ENCODE results near the gene WDR83. TPM values are rescaled to one million over a fixed set of nuclear protein-coding genes. Genes with fewer than 3 reads are reported as not detected.
"Not testable (repeated sequence)": the region's sequence is repeated elsewhere in the genome, so short reads cannot be mapped to it uniquely, and the experiment has no call there.

Gene WDR83
- polyA plus RNA-seq, 2 of the 4 experiments (the other 2 are of a cell fraction): 4.8 to 11.4 TPM

GRCh38 chr19:12695997-12696365, 29.4 kb downstream of the WDR83 start:
- Histone ChIP-seq H3K27ac (peak overlapping the region; percentile 75 to 91), H3K4me3 (peak overlapping the region; percentile 71), H3K4me2 (peak overlapping the region; percentile 73), H3K4me1 (peaks cover 5% of the 10 kb centered on the region; the same call in 1 of the 3 replicates), H3K9me3 (no peaks in the 10 kb centered on the region)
- 25% methylated on average over 1 of the region's 36 CpGs for WGBS (ENCODE audit: missing lambda C conversion rate)
- FAIRE-seq (no peak), ATAC-seq (peak; percentile 35 to 43; a peak in 5 of 6 replicates), DNase-seq (ENCODE audit: low read depth in 1 of 2, low spot score in 1 of 2) (peak in 1 of 2 experiments; percentile 10)
- ChIA-PET POLR2A (no interaction called here), CTCF (interaction anchor here (0.6 to 1.5 kb wide), 6 partner anchors 20 to 122 kb away, joined by 3 to 5 read pairs (median 3); no protein-coding TSS in a partner anchor)
- TF ChIP-seq RNF2 (IDR thresholded peaks at IDR 0.05; ENCODE audit: borderline replicate concordance, low read depth): no peak
- no peak for TF ChIP-seq ZFP36 (IDR thresholded peaks at IDR 0.05; ENCODE audit: borderline replicate concordance, partially characterized antibody)
- TF ChIP-seq ESRRA (IDR thresholded peaks at IDR 0.05; ENCODE audit: borderline replicate concordance, low read length): no peak
- no peak for TF ChIP-seq EHF (CRISPR knock-in tag; IDR thresholded peaks at IDR 0.05)
- no peak for TF ChIP-seq CBX8 (IDR thresholded peaks at IDR 0.05)
- no peak for TF ChIP-seq NR3C1 (IDR thresholded peaks at IDR 0.05)
- no peak for TF ChIP-seq HOXA7 (CRISPR knock-in tag; IDR thresholded peaks at IDR 0.05)
- TF ChIP-seq JUN (IDR thresholded peaks at IDR 0.05): no peak
- TF ChIP-seq CBX2 (IDR thresholded peaks at IDR 0.05; ENCODE audit: borderline replicate concordance, low read depth): no peak
- TF ChIP-seq PHF8 (IDR thresholded peaks at IDR 0.05; ENCODE audit: borderline replicate concordance, low read depth): no peak
- TF ChIP-seq RARB (CRISPR knock-in tag; IDR thresholded peaks at IDR 0.05): no peak
- TF ChIP-seq GATA3 (IDR thresholded peaks at IDR 0.05; ENCODE audit: borderline replicate concordance): no peak
- no peak for TF ChIP-seq FOSL2 (IDR thresholded peaks at IDR 0.05)
- no peak for TF ChIP-seq FOSL2 (CRISPR knock-in tag; IDR thresholded peaks at IDR 0.05)
- no peak for TF ChIP-seq MAFK (IDR thresholded peaks at IDR 0.05; ENCODE audit: partially characterized antibody)
- no peak for TF ChIP-seq CHD2 (IDR thresholded peaks at IDR 0.05; ENCODE audit: low read length, partially characterized antibody)
- no peak for TF ChIP-seq FOXS1 (CRISPR knock-in tag; IDR thresholded peaks at IDR 0.05)
- no peak for TF ChIP-seq NFE2L2 (conservative IDR thresholded peaks at IDR 0.05; ENCODE audit: low read length)

GRCh38 chr19:12696366-12697335, 30.0 kb downstream of the WDR83 start, which contains the start of gene FBXW9:
Gene FBXW9, minus strand, starts transcription at chr19:12696631. Its CDS starts 50 bp downstream, at chr19:12696581.
- H3K9me3 ChIP-seq: no peaks in the 10 kb centered on the region
- TF ChIP-seq CBX8 (IDR thresholded peaks at IDR 0.05) (no peak), BCL3 (IDR thresholded peaks at IDR 0.05) (peak; percentile 72; the same call in 1 of the 3 replicates), POLR2AphosphoS2 (conservative IDR thresholded peaks at IDR 0.05; ENCODE audit: low read length) (peak; percentile 83; the same call in 1 of the 2 replicates), ZSCAN20 (CRISPR knock-in tag; IDR thresholded peaks at IDR 0.05) (no peak), ELK1 (IDR thresholded peaks at IDR 0.05; ENCODE audit: low read depth, low read length) (0 out of 2 replicates have a peak, but pooled peaks have one; percentile 16), JUN (IDR thresholded peaks at IDR 0.05) (peak; percentile 49 to 82; a peak in 3 of 5 replicates), CBX2 (IDR thresholded peaks at IDR 0.05; ENCODE audit: borderline replicate concordance, low read depth) (no peak), GATA3 (IDR thresholded peaks at IDR 0.05; ENCODE audit: borderline replicate concordance) (peak; percentile 5; the same call in 1 of the 2 replicates), HOXB13 (CRISPR knock-in tag; IDR thresholded peaks at IDR 0.05; ENCODE audit: low read depth) (no peak), KDM5A (IDR thresholded peaks at IDR 0.05) (peak; percentile 57; the same call in 1 of the 2 replicates), MAZ (IDR thresholded peaks at IDR 0.05; ENCODE audit: borderline replicate concordance, low read depth, low read length) (no peak), MAX (IDR thresholded peaks at IDR 0.05) (peak; percentile 80), POLR2A (IDR thresholded peaks at IDR 0.05; ENCODE audit: low read length) (peak; percentile 21), MYC (IDR thresholded peaks at IDR 0.05; ENCODE audit: borderline replicate concordance, low read length) (no peak), E2F6 (IDR thresholded peaks at IDR 0.05; ENCODE audit: borderline replicate concordance, low read depth) (peak; percentile 49; the same call in 1 of the 2 replicates), HDAC2 (IDR thresholded peaks at IDR 0.05) (0 out of 2 replicates have a peak, but pooled peaks have one; percentile 24), PHF8 (IDR thresholded peaks at IDR 0.05; ENCODE audit: borderline replicate concordance, low read depth) (0 out of 2 replicates have a peak, but pooled peaks have one; percentile 27), ZFP36 (IDR thresholded peaks at IDR 0.05; ENCODE audit: borderline replicate concordance, partially characterized antibody) (no peak)
- peaks cover 5% of the 10 kb centered on the region; the same call in 1 of the 3 replicates for H3K4me1 ChIP-seq
- ATAC-seq (peak; percentile 83 to 89), DNase-seq (ENCODE audit: low read depth in 1 of 2, low spot score in 1 of 2) (peak; percentile 85 to 94), FAIRE-seq (no peak)
- peak within 1 kb of the TSS; percentile 73 for H3K4me2 ChIP-seq
- POLR2A ChIA-PET: no interaction called here
- H3K27ac ChIP-seq: peak within 1 kb of the TSS; percentile 75 to 91
- H3K4me3 ChIP-seq: peak within 1 kb of the TSS; percentile 71
- CTCF ChIA-PET: interaction anchor here (0.6 to 2.0 kb wide), 6 partner anchors 12 to 122 kb away, joined by 3 to 7 read pairs (median 4); no protein-coding TSS in a partner anchor
- 23% methylated on average over 19 of the region's 59 CpGs for WGBS (ENCODE audit: missing lambda C conversion rate)

GRCh38 chr19:12697425-12697824, 30.8 kb downstream of the WDR83 start:
- DNase-seq (ENCODE audit: low read depth in 1 of 2, low spot score in 1 of 2); FAIRE-seq; ATAC-seq; H3K4me3 ChIP-seq; POLR2A ChIA-PET; H3K9me3 ChIP-seq; H3K27ac ChIP-seq; H3K4me1 ChIP-seq: not testable (repeated sequence)
- CTCF ChIA-PET: interaction anchor here (1.1 to 2.0 kb wide), 3 partner anchors 11 to 21 kb away, joined by 4 to 7 read pairs (median 5); no protein-coding TSS in a partner anchor
- H3K4me2 ChIP-seq: peak overlapping the region; percentile 73; the same call in 2 of the 3 replicates
- WGBS (ENCODE audit: missing lambda C conversion rate): 96% methylated on average over 22 of the region's 22 CpGs
